Measurements from ENCODE around the gene TMED6.

TMED6 gene

DNA sequence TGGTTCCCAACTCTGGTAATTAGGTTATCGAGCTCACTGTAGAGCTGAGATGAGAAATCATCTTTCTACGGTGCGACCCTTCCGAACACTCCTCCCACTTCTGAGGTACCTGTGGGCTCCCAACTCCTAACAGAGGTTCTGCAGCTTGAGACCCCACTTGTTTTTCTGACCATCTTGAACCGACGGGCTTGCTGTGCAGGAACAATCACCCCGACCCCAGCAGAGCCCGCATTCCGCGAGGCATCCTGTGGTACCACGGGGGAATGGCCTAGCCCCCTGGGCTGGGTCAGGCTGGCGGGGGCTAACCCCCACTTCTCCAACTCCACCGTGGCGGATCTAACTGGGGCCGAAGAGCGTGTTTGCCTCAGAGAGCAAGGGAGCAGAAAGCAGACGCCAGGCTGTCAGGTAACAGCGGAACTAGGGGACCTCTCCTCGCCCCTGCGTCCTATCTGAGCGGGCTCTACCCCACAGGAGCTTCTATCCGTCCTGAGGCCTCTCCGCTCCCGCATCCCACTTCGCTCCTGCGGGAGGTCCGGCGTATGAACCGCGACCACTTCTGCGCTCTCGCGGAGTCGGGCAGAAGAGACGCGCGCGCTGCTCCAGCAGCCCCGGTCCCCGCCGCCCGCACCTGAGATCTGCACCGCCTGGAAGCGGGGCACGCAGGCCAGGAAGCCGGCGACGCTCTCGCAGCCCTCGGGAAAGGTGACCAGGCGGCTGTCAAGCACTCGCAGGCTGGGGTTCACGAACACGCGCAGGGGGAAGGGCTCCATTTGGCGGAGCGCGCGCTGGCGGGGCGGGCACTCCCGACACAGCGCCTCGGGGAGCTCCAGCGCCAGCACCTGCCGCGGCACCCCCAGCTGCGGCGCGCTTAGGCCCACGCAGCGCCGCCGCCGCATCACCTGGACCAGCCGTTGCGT is 22.0 kb downstream of the TMED6 start:
- H3K9ac ChIP-seq (ENCODE audit: low read length), result peak overlapping the region; percentile 93
- no peak overlapping the region for H2AK5ac ChIP-seq (ENCODE audit: low read length, severe bottlenecking)
- no peaks in the 10 kb centered on the region for H3K9me3 ChIP-seq (ENCODE audit: control insufficient read depth, low read length)
- peak overlapping the region; percentile 10 to 20 for H3K23ac ChIP-seq (ENCODE audit: low read length in 2 of 2)
- peak overlapping the region; percentile 60 to 92 for H3K18ac ChIP-seq (ENCODE audit: low read depth in 1 of 2, low read length in 2 of 2)
- peak overlapping the region; percentile 57 for H4K91ac ChIP-seq (ENCODE audit: low read length)
- no peaks in the 10 kb centered on the region for H3K27me3 ChIP-seq (ENCODE audit: control insufficient read depth in 1 of 2, insufficient read depth in 1 of 2, low read length in 2 of 2)
- no peak overlapping the region for H2BK5ac ChIP-seq (ENCODE audit: low read depth, low read length, poor library complexity, severe bottlenecking)
- H3K4me3 ChIP-seq (ENCODE audit: insufficient read depth in 1 of 2, low read depth in 1 of 2, low read length in 2 of 2), result peak overlapping the region; percentile 90 to 95
- peak overlapping the region; percentile 96 for H2AFZ ChIP-seq (ENCODE audit: low read depth, low read length)
- H3K79me1 ChIP-seq (replicated peaks; ENCODE audit: low read length, poor library complexity, severe bottlenecking), result peaks cover 17% of the 10 kb centered on the region
- peak overlapping the region; percentile 11 for H2BK120ac ChIP-seq (ENCODE audit: low read depth, low read length)
- H3K4me2 ChIP-seq (ENCODE audit: low read length, poor library complexity, severe bottlenecking), result peak overlapping the region; percentile 87
- H3K36me3 ChIP-seq (ENCODE audit: control insufficient read depth in 1 of 2, insufficient read depth in 2 of 2, low read depth in 1 of 2, low read length in 2 of 2), result peaks cover 43 to 72% of the 10 kb centered on the region in 2 experiments
- WGBS, result 8% methylated on average over 65 of the region's 77 CpGs
- H4K8ac ChIP-seq (ENCODE audit: low read length), result peak overlapping the region; percentile 82
- peaks cover 27% of the 10 kb centered on the region for H3K4me1 ChIP-seq (ENCODE audit: control insufficient read depth, insufficient read depth, low read depth, low read length)
- H3K14ac ChIP-seq (ENCODE audit: low read length in 2 of 2), result peak overlapping the region in 1 of 2 experiments; percentile 85
- peak overlapping the region; percentile 52 for H2BK15ac ChIP-seq (ENCODE audit: low read depth, poor library complexity, severe bottlenecking)
- DNase-seq, result peak; percentile 36
- H3K27ac ChIP-seq (ENCODE audit: low read length, poor library complexity, severe bottlenecking), result no peak overlapping the region
- H2BK12ac ChIP-seq (ENCODE audit: low read length in 2 of 2), result peak overlapping the region in 1 of 2 experiments; percentile 2
- peak overlapping the region; percentile 73 to 90 for H3K4ac ChIP-seq (ENCODE audit: low read depth in 1 of 2, low read length in 2 of 2)

GRCh38 chr16:69328854-69329316 is 22.7 kb downstream of the TMED6 start:
- Histone ChIP-seq H3K36me3 (ENCODE audit: control insufficient read depth in 1 of 2, insufficient read depth in 2 of 2, low read depth in 1 of 2, low read length in 2 of 2) (peaks cover 43 to 72% of the 10 kb centered on the region in 2 experiments), H3K14ac (ENCODE audit: low read length in 2 of 2) (no peak overlapping the region), H3K4me1 (ENCODE audit: control insufficient read depth, insufficient read depth, low read depth, low read length) (peaks cover 32% of the 10 kb centered on the region)

GRCh38 chr16:69327585-69328310 is 23.8 kb downstream of the TMED6 start:
- Histone ChIP-seq H2BK120ac (ENCODE audit: low read depth, low read length) (no peak overlapping the region), H2BK15ac (ENCODE audit: low read depth, poor library complexity, severe bottlenecking) (no peak overlapping the region), H3K9me3 (ENCODE audit: control insufficient read depth, low read length) (no peaks in the 10 kb centered on the region), H3K27me3 (ENCODE audit: control insufficient read depth in 1 of 2, insufficient read depth in 1 of 2, low read length in 2 of 2) (no peaks in the 10 kb centered on the region), H3K27ac (ENCODE audit: low read length, poor library complexity, severe bottlenecking) (no peak overlapping the region), H3K9ac (ENCODE audit: low read length) (peak overlapping the region; percentile 36), H2AK5ac (ENCODE audit: low read length, severe bottlenecking) (no peak overlapping the region), H3K79me1 (replicated peaks; ENCODE audit: low read length, poor library complexity, severe bottlenecking) (peaks cover 15% of the 10 kb centered on the region), H3K4ac (ENCODE audit: low read depth in 1 of 2, low read length in 2 of 2) (no peak overlapping the region), H3K18ac (ENCODE audit: low read depth in 1 of 2, low read length in 2 of 2) (no peak overlapping the region), H3K23ac (ENCODE audit: low read length in 2 of 2) (no peak overlapping the region), H3K4me1 (ENCODE audit: control insufficient read depth, insufficient read depth, low read depth, low read length) (peaks cover 35% of the 10 kb centered on the region), H2BK12ac (ENCODE audit: low read length in 2 of 2) (no peak overlapping the region), H3K4me3 (ENCODE audit: insufficient read depth in 1 of 2, low read depth in 1 of 2, low read length in 2 of 2) (peak overlapping the region in 1 of 2 experiments; percentile 90), H3K14ac (ENCODE audit: low read length in 2 of 2) (no peak overlapping the region), H3K36me3 (ENCODE audit: control insufficient read depth in 1 of 2, insufficient read depth in 2 of 2, low read depth in 1 of 2, low read length in 2 of 2) (peaks cover 50 to 70% of the 10 kb centered on the region in 2 experiments), H2BK5ac (ENCODE audit: low read depth, low read length, poor library complexity, severe bottlenecking) (no peak overlapping the region), H4K8ac (ENCODE audit: low read length) (no peak overlapping the region), H2AFZ (ENCODE audit: low read depth, low read length) (no peak overlapping the region), H3K4me2 (ENCODE audit: low read length, poor library complexity, severe bottlenecking) (no peak overlapping the region), H4K91ac (ENCODE audit: low read length) (no peak overlapping the region)
- DNase-seq, result no peak
- WGBS, result 98% methylated on average over 13 of the region's 14 CpGs

More at GRCh38 chr16:69328854-69329316, 22.7 kb downstream of the TMED6 start:
- no peak overlapping the region for H2BK12ac ChIP-seq (ENCODE audit: low read length in 2 of 2)
- H3K9me3 ChIP-seq (ENCODE audit: control insufficient read depth, low read length), result no peaks in the 10 kb centered on the region
- peak overlapping the region; percentile 2 for H3K27ac ChIP-seq (ENCODE audit: low read length, poor library complexity, severe bottlenecking)
- no peak overlapping the region for H4K91ac ChIP-seq (ENCODE audit: low read length)
- no peak overlapping the region for H2AK5ac ChIP-seq (ENCODE audit: low read length, severe bottlenecking)
- no peak overlapping the region for H2BK15ac ChIP-seq (ENCODE audit: low read depth, poor library complexity, severe bottlenecking)
- H3K4ac ChIP-seq (ENCODE audit: low read depth in 1 of 2, low read length in 2 of 2), result no peak overlapping the region
- no peak overlapping the region for H2AFZ ChIP-seq (ENCODE audit: low read depth, low read length)
- no peak overlapping the region for H3K18ac ChIP-seq (ENCODE audit: low read depth in 1 of 2, low read length in 2 of 2)
- peak overlapping the region in 1 of 2 experiments; percentile 90 for H3K4me3 ChIP-seq (ENCODE audit: insufficient read depth in 1 of 2, low read depth in 1 of 2, low read length in 2 of 2)
- H3K4me2 ChIP-seq (ENCODE audit: low read length, poor library complexity, severe bottlenecking), result peak overlapping the region; percentile 87
- no peak for DNase-seq
- H3K27me3 ChIP-seq (ENCODE audit: control insufficient read depth in 1 of 2, insufficient read depth in 1 of 2, low read length in 2 of 2), result no peaks in the 10 kb centered on the region
- H3K23ac ChIP-seq (ENCODE audit: low read length in 2 of 2), result no peak overlapping the region
- 78% methylated on average over 10 of the region's 10 CpGs for WGBS
- H4K8ac ChIP-seq (ENCODE audit: low read length), result no peak overlapping the region
- peaks cover 14% of the 10 kb centered on the region for H3K79me1 ChIP-seq (replicated peaks; ENCODE audit: low read length, poor library complexity, severe bottlenecking)
- H2BK120ac ChIP-seq (ENCODE audit: low read depth, low read length), result no peak overlapping the region
- peak overlapping the region; percentile 93 for H3K9ac ChIP-seq (ENCODE audit: low read length)
- H2BK5ac ChIP-seq (ENCODE audit: low read depth, low read length, poor library complexity, severe bottlenecking), result no peak overlapping the region
